Spleen (tissue), 11 donors: ENCODE results near the gene KBTBD3. TPM values are rescaled to one million over a fixed set of nuclear protein-coding genes. Genes with fewer than 3 reads are reported as not detected.

Source experiments
- DNase-seq: peaks from one replicate; pipeline ENCODE4 v3.0.0-alpha.2; 2020
- H3K27ac ChIP-seq, 8 donors: fragments of 200-600 bp; sonication (generic) in 7 of 8; 1 replicate in 4 of 8; 2 replicates in 4 of 8; pipeline versions ENCODE4 v1.5.0 to v1.8.0; 2016 to 2021; ENCODE audit warnings: inconsistent platforms in 4 of 8, mild to moderate bottlenecking in 4 of 8, moderate library complexity in 1 of 8
- H3K27me3 ChIP-seq, 7 donors: fragments of 200-600 bp; sonication (generic) in 6 of 7; replicated peaks in 1 of 7; 1 replicate in 4 of 7; 2 replicates in 3 of 7; pipeline versions ENCODE4 v1.5.0 to v1.8.0; 2016 to 2021; ENCODE audit warnings: inconsistent platforms in 3 of 7, mild to moderate bottlenecking in 1 of 7
- H3K36me3 ChIP-seq, 6 donors: fragments of 200-600 bp; sonication (generic) in 5 of 6; 1 replicate in 4 of 6; 2 replicates in 2 of 6; pipeline versions ENCODE4 v1.5.0 to v1.8.0; 2016 to 2021; ENCODE audit warnings: inconsistent platforms in 2 of 6
- H3K4me1 ChIP-seq, 6 donors: fragments of 200-600 bp; sonication (generic) in 5 of 6; 1 replicate in 3 of 6; 2 replicates in 3 of 6; pipeline versions ENCODE4 v1.5.0 to v1.8.0; 2016 to 2021; ENCODE audit warnings: inconsistent platforms in 3 of 6
- H3K4me3 ChIP-seq, 8 donors: fragments of 200-600 bp; sonication (generic) in 7 of 8; 1 replicate in 4 of 8; 2 replicates in 4 of 8; pipeline versions ENCODE4 v1.5.0 to v1.8.0; 2016 to 2021; ENCODE audit warnings: inconsistent platforms in 4 of 8, mild to moderate bottlenecking in 4 of 8, moderate library complexity in 2 of 8
- H3K9me3 ChIP-seq, 8 donors: fragments of 200-600 bp; sonication (generic) in 7 of 8; 1 replicate in 4 of 8; 2 replicates in 4 of 8; pipeline versions ENCODE4 v1.5.0 to v1.8.0; 2016 to 2021; ENCODE audit warnings: inconsistent platforms in 4 of 8
- POLR2A ChIP-seq, 3 donors: fragments of 450-650 bp; IDR thresholded peaks; one replicate each; pipeline ENCODE4 v1.5.1; 2017; ENCODE audit warnings: antibody characterized with exemption in 3 of 3, mild to moderate bottlenecking in 1 of 3
- POLR2AphosphoS5 ChIP-seq, 3 donors: sonication (generic); formaldehyde crosslinking; IDR thresholded peaks; one replicate each; pipeline ENCODE4 v1.5.1; 2017; ENCODE audit warnings: antibody characterized with exemption in 3 of 3
- WGBS, 5 donors: extraction: QIAGEN DNeasy Blood & Tissue Kit in 3 of 5; methylation state at CpG; one replicate each; pipeline versions ENCODE4 v1.1.5 to v1.1.7; 2013 to 2018; 5-methylcytosine and 5-hydroxymethylcytosine counted together
- intact Hi-C: fragments of 100-400 bp; cut with DNase I; formaldehyde crosslinking; loops from one replicate; pipeline ENCODE4 v1.15.0; 2023; ENCODE audit warnings: low total_unique reads
- polyA plus RNA-seq, 3 donors: library from polyadenylated mRNA; stranded (reverse); fragments of 200-250 nt; gene quantifications; one replicate each; pipeline ENCODE4 v1.2.1, GENCODE V29; 2013
- total RNA-seq, 7 donors: library from RNA; depleted of rRNA in 3 of 7; stranded (reverse); fragments of >200 nt in 3 of 7; fragmentation: NEBNext Ultra II Directional in 4 of 7; extraction: Animal tissue kit (Norgen Biotek cat#: 25700) in 4 of 7; gene quantifications; one replicate each; pipeline versions ENCODE4 v1.1.0 to v1.2.1, GENCODE V29; 2016 to 2021
- TF ChIP-seq, protein P1 (sequence below), 11 experiments: fragments of 200-600 bp in 7 of 11; fragments of 450-650 bp in 4 of 11; sonication (generic) in 4 of 11; IDR thresholded peaks in 8 of 11; conservative IDR thresholded peaks in 3 of 11; 1 replicate in 7 of 11; 2 replicates in 4 of 11; pipeline versions ENCODE4 v1.4.0 to v1.8.0; 2016 to 2021; ENCODE audit warnings: antibody characterized with exemption in 11 of 11, inconsistent platforms in 4 of 11, mild to moderate bottlenecking in 1 of 11
- donor health status: healthy with polysubstance abuse.
- donor health status: DM: no; HTN: no; CAD: no; lungs with moderate emphysema.
- donor health status: DM: no; HTN: no; CAD: no.
- donor health status: Bipolar disorder and iron deficiency.
- donor health status: healthy.
- donor health status: DM: no; HTN: no; CAD: no.
- donor health status: DM: yes; HTN: yes; CAD: no.

KBTBD3 gene
- total and polyA plus RNA-seq, 10 donors = 3.5 to 15.9 (median 7.6) TPM

DNA sequence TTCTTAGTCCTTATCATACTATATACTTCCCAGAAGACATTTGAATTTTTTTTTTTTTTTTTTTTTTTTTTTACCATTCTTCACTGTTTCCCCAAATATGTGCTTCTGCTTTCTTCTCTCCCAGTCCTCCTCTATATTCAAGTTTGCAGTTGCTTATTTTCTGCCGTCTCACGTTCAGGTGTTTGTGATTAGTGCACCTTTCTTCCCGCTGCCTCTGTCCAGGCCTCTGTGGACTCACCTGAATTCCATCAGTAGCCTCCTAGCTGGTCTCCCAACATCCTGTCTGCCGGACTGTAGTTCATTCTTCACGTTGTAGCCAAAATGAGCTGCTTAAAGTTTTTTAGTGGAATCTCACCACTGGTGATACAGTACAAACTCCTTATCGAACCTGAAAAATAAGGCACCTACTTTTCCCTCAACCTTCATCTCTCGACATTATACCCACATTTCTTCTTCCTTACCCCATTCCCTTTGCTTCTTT, 54.3 kb downstream of the KBTBD3 start:
- Histone ChIP-seq H3K4me1 (peaks cover 19 to 47% (median 29%) of the 10 kb centered on the region in 6 donors), H3K9me3 (no peaks in the 10 kb centered on the region), H3K4me3 (peak overlapping the region; percentile 69 to 99 (median 91)), H3K27ac (peak overlapping the region; percentile 55 to 86 (median 79)), H3K36me3 (no peaks in the 10 kb centered on the region), H3K27me3 (no peaks in the 10 kb centered on the region)
- TF ChIP-seq POLR2A (IDR thresholded peaks at IDR 0.05) (no peak), POLR2AphosphoS5 (IDR thresholded peaks at IDR 0.05) (no peak)
- TF ChIP-seq, protein P1, sequence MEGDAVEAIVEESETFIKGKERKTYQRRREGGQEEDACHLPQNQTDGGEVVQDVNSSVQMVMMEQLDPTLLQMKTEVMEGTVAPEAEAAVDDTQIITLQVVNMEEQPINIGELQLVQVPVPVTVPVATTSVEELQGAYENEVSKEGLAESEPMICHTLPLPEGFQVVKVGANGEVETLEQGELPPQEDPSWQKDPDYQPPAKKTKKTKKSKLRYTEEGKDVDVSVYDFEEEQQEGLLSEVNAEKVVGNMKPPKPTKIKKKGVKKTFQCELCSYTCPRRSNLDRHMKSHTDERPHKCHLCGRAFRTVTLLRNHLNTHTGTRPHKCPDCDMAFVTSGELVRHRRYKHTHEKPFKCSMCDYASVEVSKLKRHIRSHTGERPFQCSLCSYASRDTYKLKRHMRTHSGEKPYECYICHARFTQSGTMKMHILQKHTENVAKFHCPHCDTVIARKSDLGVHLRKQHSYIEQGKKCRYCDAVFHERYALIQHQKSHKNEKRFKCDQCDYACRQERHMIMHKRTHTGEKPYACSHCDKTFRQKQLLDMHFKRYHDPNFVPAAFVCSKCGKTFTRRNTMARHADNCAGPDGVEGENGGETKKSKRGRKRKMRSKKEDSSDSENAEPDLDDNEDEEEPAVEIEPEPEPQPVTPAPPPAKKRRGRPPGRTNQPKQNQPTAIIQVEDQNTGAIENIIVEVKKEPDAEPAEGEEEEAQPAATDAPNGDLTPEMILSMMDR (IDR thresholded peaks at IDR 0.05 in 8 of 11, conservative IDR thresholded peaks at IDR 0.05 in 3 of 11) = no peak
- 93 to 96% (median 94%) methylated on average over 7 of the region's 7 CpGs for WGBS, 5 donors
- no peak for DNase-seq
- intact Hi-C loops = no loop called here

DNA sequence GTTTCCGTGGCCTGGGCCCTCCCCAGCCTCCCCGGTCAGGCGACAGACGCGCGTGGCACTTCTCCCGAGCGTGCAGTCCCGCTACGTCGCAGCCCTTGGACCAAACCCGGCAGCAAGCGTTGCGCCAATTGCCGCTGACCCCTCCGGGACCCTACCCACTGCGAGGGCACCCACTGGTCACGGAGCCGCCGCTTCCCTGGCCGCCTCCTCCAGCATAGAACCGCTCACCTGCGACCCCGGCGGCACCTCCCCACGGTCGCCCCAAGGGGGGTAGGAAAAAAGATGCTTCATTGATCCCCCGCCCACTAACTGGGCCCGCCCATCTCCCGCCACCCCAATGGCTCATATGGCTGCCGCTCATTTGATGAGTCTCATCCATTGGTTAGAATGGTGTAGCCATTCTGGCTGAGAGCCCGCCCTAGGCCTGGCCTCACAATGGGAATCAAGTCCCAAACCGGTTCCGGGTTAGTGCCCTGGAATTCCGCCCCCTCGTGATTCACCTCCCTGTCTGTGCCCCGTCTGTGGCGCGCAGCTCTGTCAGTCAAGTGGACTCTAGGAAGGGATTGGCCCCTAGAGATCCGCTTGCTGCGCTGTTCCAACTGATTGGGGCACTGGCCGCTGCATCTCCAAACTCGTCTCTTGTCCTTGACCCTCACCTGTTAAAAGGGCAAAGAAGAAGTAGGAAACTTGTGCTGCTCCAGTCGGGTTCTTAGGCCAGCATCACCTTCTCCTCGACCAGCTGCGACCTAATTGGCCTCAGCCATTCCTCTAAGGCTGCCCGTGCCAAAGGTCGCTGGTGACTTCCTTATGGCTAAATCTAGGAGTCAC, 55.0 kb downstream of the KBTBD3 start, which contains the start of gene MSANTD4:
TSS of gene MSANTD4 (minus strand) at position 274 of the 828 bp plus-strand sequence. CDS start 11,323 bp downstream, outside the sequence.
- H3K4me1 ChIP-seq = peaks cover 19 to 54% (median 31%) of the 10 kb centered on the region in 6 donors
- 0 to 4% (median 2%) methylated on average over 14 to 48 of the region's 48 CpGs for WGBS, 5 donors
- no peaks in the 10 kb centered on the region for H3K9me3 ChIP-seq
- peak within 1 kb of the TSS; percentile 69 to 99 (median 91) for H3K4me3 ChIP-seq
- TF ChIP-seq, protein P1 (IDR thresholded peaks at IDR 0.05 in 8 of 11, conservative IDR thresholded peaks at IDR 0.05 in 3 of 11) = peak in 6 of 11 experiments; percentile 13 to 43 (median 32)
- peak; percentile 79 to 85 (median 84) for TF ChIP-seq POLR2AphosphoS5 (IDR thresholded peaks at IDR 0.05)
- no peak for TF ChIP-seq POLR2A (IDR thresholded peaks at IDR 0.05)
- DNase-seq = peak; percentile 98
- no peaks in the 10 kb centered on the region for H3K27me3 ChIP-seq
- peak within 1 kb of the TSS; percentile 55 to 86 (median 79) for H3K27ac ChIP-seq
- H3K36me3 ChIP-seq = no peaks in the 10 kb centered on the region
- intact Hi-C loops = no loop called here

DNA sequence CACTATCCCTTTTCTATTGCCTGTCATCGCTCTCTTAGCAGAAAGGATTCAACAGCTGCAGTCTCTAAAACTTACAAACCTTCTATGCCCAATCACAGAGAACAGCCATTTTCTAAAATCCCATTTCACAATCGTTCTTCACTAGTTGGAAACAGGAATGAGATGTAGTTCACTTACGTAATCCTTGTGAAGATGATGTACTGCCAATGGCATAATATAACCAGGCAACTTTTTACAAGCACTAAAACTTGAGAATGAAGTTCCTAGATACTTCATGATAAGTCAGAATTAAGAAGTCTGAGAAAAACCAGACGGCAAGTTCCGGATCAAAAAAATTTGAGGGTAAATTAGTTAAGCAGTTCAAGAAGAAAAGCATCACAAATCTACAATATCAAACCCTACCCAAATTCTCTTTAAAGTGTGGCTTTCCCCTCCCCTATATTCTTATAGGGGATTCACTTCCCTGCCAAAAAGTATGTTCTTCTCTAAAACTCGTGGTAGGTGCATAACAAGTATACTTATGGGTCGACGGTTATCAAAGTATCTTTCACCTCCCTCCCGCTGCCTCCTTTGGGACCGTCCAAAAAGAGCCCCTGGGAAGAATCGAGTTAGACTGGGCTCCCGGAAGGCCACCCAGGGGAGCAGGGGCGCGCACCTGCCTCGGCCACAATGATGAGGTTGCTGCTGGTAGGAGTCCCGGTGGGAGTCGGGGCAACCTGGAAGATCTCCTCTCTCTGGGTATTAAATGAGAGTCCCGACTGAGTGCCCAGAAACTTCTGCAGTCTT, 55.8 kb downstream of the KBTBD3 start:
- TF ChIP-seq, protein P1 (IDR thresholded peaks at IDR 0.05 in 8 of 11, conservative IDR thresholded peaks at IDR 0.05 in 3 of 11) = no peak
- TF ChIP-seq POLR2A (IDR thresholded peaks at IDR 0.05) (no peak), POLR2AphosphoS5 (IDR thresholded peaks at IDR 0.05) (no peak)

More for the DNA sequence above, 55.8 kb downstream of the KBTBD3 start:
- DNase-seq = no peak
- Histone ChIP-seq H3K36me3 (no peaks in the 10 kb centered on the region), H3K4me3 (peak overlapping the region; percentile 69 to 99 (median 91)), H3K27me3 (no peaks in the 10 kb centered on the region), H3K9me3 (no peaks in the 10 kb centered on the region), H3K4me1 (peaks cover 19 to 62% (median 38%) of the 10 kb centered on the region in 6 donors), H3K27ac (peak overlapping the region; percentile 31 to 86 (median 79))
- 19 to 23% (median 22%) methylated on average over 16 to 18 of the region's 18 CpGs for WGBS, 5 donors
- intact Hi-C loops = no loop called here
